Gastroesophageal sphincter (tissue), 4 donors: Measurements from ENCODE around the gene ATG7. TPM values are rescaled to one million over a fixed set of nuclear protein-coding genes. Genes with fewer than 3 reads are reported as not detected.
A peak's percentile ranks its signal among the peaks of the same experiment; 100 is the strongest.
"Not testable (repeated sequence)": the region's sequence is repeated elsewhere in the genome, so short reads cannot be mapped to it uniquely, and the experiment has no call there.

Source experiments
- ATAC-seq: fragments of 150-250 bp; one replicate; pipeline ENCODE4 v1.9.1; 2016; ENCODE audit warnings: mild to moderate bottlenecking, moderate library complexity
- H3K27ac ChIP-seq, 4 donors: fragments of 200-600 bp; sonication (generic) in 3 of 4; 1 replicate in 3 of 4; 2 replicates in 1 of 4; pipeline ENCODE4 v1.5.1; 2016 to 2019
- H3K27me3 ChIP-seq: fragments of 200-600 bp; sonication (generic); one replicate; pipeline ENCODE4 v1.5.1; 2019
- H3K36me3 ChIP-seq, 2 donors: fragments of 200-600 bp; sonication (generic); one replicate each; pipeline ENCODE4 v1.5.1; 2019; ENCODE audit warnings: control low read depth in 1 of 2
- H3K4me1 ChIP-seq, 3 donors: fragments of 200-600 bp; sonication (generic); 1 replicate in 2 of 3; 2 replicates in 1 of 3; pipeline ENCODE4 v1.5.1; 2016 to 2019; ENCODE audit warnings: control low read depth in 2 of 3
- H3K4me3 ChIP-seq, 2 donors: fragments of 200-600 bp; sonication (generic); one replicate each; pipeline ENCODE4 v1.5.1; 2019; ENCODE audit warnings: mild to moderate bottlenecking in 1 of 2, moderate library complexity in 1 of 2
- H3K9me3 ChIP-seq, 3 donors: fragments of 200-600 bp; sonication (generic); one replicate each; pipeline ENCODE4 v1.5.1; 2017 to 2019; ENCODE audit warnings: control low read depth in 2 of 3
- CTCF ChIP-seq, 4 experiments: fragments of 200-600 bp in 2 of 4; fragments of 450-650 bp in 2 of 4; sonication (generic) in 1 of 4; IDR thresholded peaks; one replicate each; pipeline ENCODE4 v1.5.1; 2017 to 2019; ENCODE audit warnings: antibody characterized with exemption in 4 of 4, mild to moderate bottlenecking in 2 of 4, moderate library complexity in 2 of 4
- EP300 ChIP-seq: sonication (generic); formaldehyde crosslinking; IDR thresholded peaks from one replicate; pipeline ENCODE4 v1.6.1; 2017; ENCODE audit warnings: antibody characterized with exemption, mild to moderate bottlenecking
- POLR2A ChIP-seq, 2 donors: fragments of 450-650 bp; IDR thresholded peaks; one replicate each; pipeline ENCODE4 v1.6.1; 2017; ENCODE audit warnings: antibody characterized with exemption in 2 of 2, mild to moderate bottlenecking in 2 of 2, moderate library complexity in 1 of 2
- POLR2AphosphoS5 ChIP-seq: sonication (generic); formaldehyde crosslinking; IDR thresholded peaks from one replicate; pipeline ENCODE4 v1.6.1; 2017; ENCODE audit warnings: antibody characterized with exemption
- WGBS, 2 donors: methylation state at CpG; one replicate each; pipeline ENCODE4 v1.1.5; 2018; ENCODE audit warnings: low coverage in 1 of 2; 5-methylcytosine and 5-hydroxymethylcytosine counted together
- total RNA-seq, 4 donors: library from RNA; depleted of rRNA; stranded (reverse); fragments of >200 nt; gene quantifications; one replicate each; pipeline ENCODE4 v1.1.0, GENCODE V29; 2016

ATG7 gene
- total RNA-seq, 4 donors from 2014 or later = 28.3 to 64.9 (median 36.5) TPM

- ATAC-seq = no peak
- Histone ChIP-seq H3K9me3 (no peaks in the 10 kb centered on the region), H3K27me3 (no peaks in the 10 kb centered on the region), H3K4me3 (no peak overlapping the region), H3K36me3 (no peaks in the 10 kb centered on the region), H3K4me1 (peaks cover 0 to 14% (median 0%) of the 10 kb centered on the region in 3 donors), H3K27ac (peak overlapping the region in 2 of 4 donors; percentile 19 to 26)
- WGBS, 2 donors = 39 to 71% methylated on average over 1 to 2 of the region's 2 CpGs
- TF ChIP-seq CTCF (IDR thresholded peaks at IDR 0.05) (no peak), POLR2A (IDR thresholded peaks at IDR 0.05) (no peak), POLR2AphosphoS5 (no peak), EP300 (no peak)
Measured at GRCh38 chr3:11438646-11439045, 166.4 kb downstream of the ATG7 start.

- H3K36me3 ChIP-seq, H3K27me3 ChIP-seq, ATAC-seq, H3K9me3 ChIP-seq, H3K4me1 ChIP-seq, H3K27ac ChIP-seq, H3K4me3 ChIP-seq: not testable (repeated sequence)
- WGBS, 2 donors = 59 to 100% methylated on average over 2 to 7 of the region's 7 CpGs
Measured at GRCh38 chr3:11441346-11441745, 169.1 kb downstream of the ATG7 start.

GRCh38 chr3:11444404-11444803, 172.2 kb downstream of the ATG7 start:
- Histone ChIP-seq H3K27me3 (no peaks in the 10 kb centered on the region), H3K36me3 (no peaks in the 10 kb centered on the region), H3K4me3 (no peak overlapping the region), H3K4me1 (peaks cover 0 to 9% (median 0%) of the 10 kb centered on the region in 3 donors), H3K9me3 (no peaks in the 10 kb centered on the region), H3K27ac (no peak overlapping the region)
- TF ChIP-seq CTCF (IDR thresholded peaks at IDR 0.05) (no peak), POLR2A (IDR thresholded peaks at IDR 0.05) (no peak), EP300 (no peak), POLR2AphosphoS5 (no peak)
- 40 to 64% methylated on average over 1 of the region's 1 CpG for WGBS, 2 donors
- ATAC-seq = no peak

- H3K27ac ChIP-seq, H3K4me1 ChIP-seq, ATAC-seq, H3K27me3 ChIP-seq, H3K4me3 ChIP-seq, H3K9me3 ChIP-seq, H3K36me3 ChIP-seq: not testable (repeated sequence)
- 92 to 98% methylated on average over 3 of the region's 3 CpGs for WGBS, 2 donors
Measured at GRCh38 chr3:11445193-11445592, 173.0 kb downstream of the ATG7 start.

- H3K4me1 ChIP-seq = peaks cover 0 to 9% (median 0%) of the 10 kb centered on the region in 3 donors
- ATAC-seq = peak; percentile 55
- TF ChIP-seq POLR2A (IDR thresholded peaks at IDR 0.05) (no peak), CTCF (IDR thresholded peaks at IDR 0.05) (no peak), POLR2AphosphoS5 (no peak), EP300 (no peak)
- H3K9me3 ChIP-seq = no peaks in the 10 kb centered on the region
- H3K4me3 ChIP-seq = no peak overlapping the region
- H3K27ac ChIP-seq = no peak overlapping the region
- 32 to 62% methylated on average over 2 of the region's 2 CpGs for WGBS, 2 donors
- H3K27me3 ChIP-seq = no peaks in the 10 kb centered on the region
- no peaks in the 10 kb centered on the region for H3K36me3 ChIP-seq
Measured at GRCh38 chr3:11445883-11446282, 173.7 kb downstream of the ATG7 start.

GRCh38 chr3:11447584-11448200, 175.5 kb downstream of the ATG7 start:
- TF ChIP-seq POLR2AphosphoS5 = no peak
- TF ChIP-seq CTCF (IDR thresholded peaks at IDR 0.05) = no peak
- TF ChIP-seq EP300 = no peak
- no peak for TF ChIP-seq POLR2A (IDR thresholded peaks at IDR 0.05)
- Histone ChIP-seq H3K27ac (no peak overlapping the region), H3K27me3 (no peaks in the 10 kb centered on the region), H3K36me3 (no peaks in the 10 kb centered on the region), H3K9me3 (no peaks in the 10 kb centered on the region), H3K4me1 (peaks cover 0 to 11% (median 0%) of the 10 kb centered on the region in 3 donors), H3K4me3 (no peak overlapping the region)
- 50% methylated on average over 1 of the region's 2 CpGs; no CpG with 5 or more reads in 1 of the 2 donors for WGBS, 2 donors
- no peak for ATAC-seq
